ENCODE data around the gene FAM170B.

DNA sequence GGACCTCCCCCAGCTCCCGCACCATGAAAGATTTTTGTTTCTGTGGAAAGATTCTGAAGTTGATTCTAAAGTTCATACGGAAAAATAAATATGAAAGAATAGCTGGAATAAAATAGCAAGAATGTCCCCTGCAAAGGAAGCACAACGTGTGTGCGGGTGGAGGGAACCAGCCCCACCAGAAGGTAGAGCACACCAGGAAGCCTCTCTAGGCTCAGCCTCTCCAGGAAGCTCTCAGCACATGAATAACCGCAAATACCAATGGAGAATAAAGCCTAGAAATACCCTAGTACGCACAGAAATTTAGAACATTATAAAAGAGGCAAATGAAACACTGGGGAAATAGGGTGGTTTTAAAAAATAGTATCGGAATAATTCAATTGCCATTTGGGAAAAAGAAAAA is 24.6 kb upstream of the FAM170B start:
- no peak for TF ChIP-seq FOSL2 (IDR thresholded peaks at IDR 0.05; ENCODE audit: borderline replicate concordance, low read depth)
- TF ChIP-seq EP300 (IDR thresholded peaks at IDR 0.05; ENCODE audit: borderline replicate concordance in 1 of 2, low read depth in 1 of 2, low read length in 1 of 2), result no peak
- no peak for TF ChIP-seq RXRA (IDR thresholded peaks at IDR 0.05; ENCODE audit: borderline replicate concordance, low read depth)
- TF ChIP-seq POLR2AphosphoS5 (IDR thresholded peaks at IDR 0.05; ENCODE audit: low read depth, low read length), result no peak
- TF ChIP-seq, protein P1, sequence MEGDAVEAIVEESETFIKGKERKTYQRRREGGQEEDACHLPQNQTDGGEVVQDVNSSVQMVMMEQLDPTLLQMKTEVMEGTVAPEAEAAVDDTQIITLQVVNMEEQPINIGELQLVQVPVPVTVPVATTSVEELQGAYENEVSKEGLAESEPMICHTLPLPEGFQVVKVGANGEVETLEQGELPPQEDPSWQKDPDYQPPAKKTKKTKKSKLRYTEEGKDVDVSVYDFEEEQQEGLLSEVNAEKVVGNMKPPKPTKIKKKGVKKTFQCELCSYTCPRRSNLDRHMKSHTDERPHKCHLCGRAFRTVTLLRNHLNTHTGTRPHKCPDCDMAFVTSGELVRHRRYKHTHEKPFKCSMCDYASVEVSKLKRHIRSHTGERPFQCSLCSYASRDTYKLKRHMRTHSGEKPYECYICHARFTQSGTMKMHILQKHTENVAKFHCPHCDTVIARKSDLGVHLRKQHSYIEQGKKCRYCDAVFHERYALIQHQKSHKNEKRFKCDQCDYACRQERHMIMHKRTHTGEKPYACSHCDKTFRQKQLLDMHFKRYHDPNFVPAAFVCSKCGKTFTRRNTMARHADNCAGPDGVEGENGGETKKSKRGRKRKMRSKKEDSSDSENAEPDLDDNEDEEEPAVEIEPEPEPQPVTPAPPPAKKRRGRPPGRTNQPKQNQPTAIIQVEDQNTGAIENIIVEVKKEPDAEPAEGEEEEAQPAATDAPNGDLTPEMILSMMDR (IDR thresholded peaks at IDR 0.05), result no peak
- TF ChIP-seq RFX5 (IDR thresholded peaks at IDR 0.05; ENCODE audit: low read length), result no peak
- TF ChIP-seq, protein P2, sequence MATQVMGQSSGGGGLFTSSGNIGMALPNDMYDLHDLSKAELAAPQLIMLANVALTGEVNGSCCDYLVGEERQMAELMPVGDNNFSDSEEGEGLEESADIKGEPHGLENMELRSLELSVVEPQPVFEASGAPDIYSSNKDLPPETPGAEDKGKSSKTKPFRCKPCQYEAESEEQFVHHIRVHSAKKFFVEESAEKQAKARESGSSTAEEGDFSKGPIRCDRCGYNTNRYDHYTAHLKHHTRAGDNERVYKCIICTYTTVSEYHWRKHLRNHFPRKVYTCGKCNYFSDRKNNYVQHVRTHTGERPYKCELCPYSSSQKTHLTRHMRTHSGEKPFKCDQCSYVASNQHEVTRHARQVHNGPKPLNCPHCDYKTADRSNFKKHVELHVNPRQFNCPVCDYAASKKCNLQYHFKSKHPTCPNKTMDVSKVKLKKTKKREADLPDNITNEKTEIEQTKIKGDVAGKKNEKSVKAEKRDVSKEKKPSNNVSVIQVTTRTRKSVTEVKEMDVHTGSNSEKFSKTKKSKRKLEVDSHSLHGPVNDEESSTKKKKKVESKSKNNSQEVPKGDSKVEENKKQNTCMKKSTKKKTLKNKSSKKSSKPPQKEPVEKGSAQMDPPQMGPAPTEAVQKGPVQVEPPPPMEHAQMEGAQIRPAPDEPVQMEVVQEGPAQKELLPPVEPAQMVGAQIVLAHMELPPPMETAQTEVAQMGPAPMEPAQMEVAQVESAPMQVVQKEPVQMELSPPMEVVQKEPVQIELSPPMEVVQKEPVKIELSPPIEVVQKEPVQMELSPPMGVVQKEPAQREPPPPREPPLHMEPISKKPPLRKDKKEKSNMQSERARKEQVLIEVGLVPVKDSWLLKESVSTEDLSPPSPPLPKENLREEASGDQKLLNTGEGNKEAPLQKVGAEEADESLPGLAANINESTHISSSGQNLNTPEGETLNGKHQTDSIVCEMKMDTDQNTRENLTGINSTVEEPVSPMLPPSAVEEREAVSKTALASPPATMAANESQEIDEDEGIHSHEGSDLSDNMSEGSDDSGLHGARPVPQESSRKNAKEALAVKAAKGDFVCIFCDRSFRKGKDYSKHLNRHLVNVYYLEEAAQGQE (IDR thresholded peaks at IDR 0.05; ENCODE audit: low read depth, low read length), result no peak

All from SK-N-SH (cell line).